Measurements from ENCODE around the gene UBE2Q1.

DNA sequence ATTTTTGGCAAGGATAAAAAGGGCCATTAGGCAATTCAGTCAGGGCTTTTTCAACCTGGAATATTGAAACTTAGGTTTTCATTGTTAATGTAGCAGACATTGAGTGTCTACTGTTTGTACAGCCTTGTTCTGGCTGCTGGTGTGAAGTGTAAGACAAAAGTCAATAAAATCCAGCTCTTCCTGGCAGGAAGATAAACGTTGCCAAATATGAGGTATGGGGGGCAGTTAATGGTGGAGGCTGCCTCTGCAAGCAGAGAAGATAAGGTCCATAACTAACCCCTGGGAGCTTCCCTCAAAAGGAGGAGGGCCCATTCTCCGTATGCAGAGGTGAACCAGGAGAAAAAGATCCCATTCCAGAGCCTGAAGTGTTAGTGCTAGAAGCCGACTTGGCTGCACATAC lies 36.8 kb downstream of the UBE2Q1 start:
- TF ChIP-seq EGR1 (IDR thresholded peaks at IDR 0.05; ENCODE audit: low read depth) (no peak), POLR2AphosphoS5 (IDR thresholded peaks at IDR 0.05; ENCODE audit: low read depth, low read length) (no peak), CEBPB (IDR thresholded peaks at IDR 0.05; ENCODE audit: low read depth) (no peak), MAX (IDR thresholded peaks at IDR 0.05) (no peak), REST (IDR thresholded peaks at IDR 0.05; ENCODE audit: low read depth) (no peak), ATF3 (IDR thresholded peaks at IDR 0.05) (no peak), SRF (IDR thresholded peaks at IDR 0.05; ENCODE audit: low read depth) (no peak), EZH2 (IDR thresholded peaks at IDR 0.05) (no peak), POLR2A (IDR thresholded peaks at IDR 0.05; ENCODE audit: borderline replicate concordance, extremely low read depth, insufficient read depth, insufficient read length) (no peak), RAD21 (IDR thresholded peaks at IDR 0.05; ENCODE audit: low read depth) (no peak), EZH2phosphoT487 (IDR thresholded peaks at IDR 0.05; ENCODE audit: borderline replicate concordance) (no peak), SIN3A (IDR thresholded peaks at IDR 0.05; ENCODE audit: low read depth) (no peak)
- TF ChIP-seq, protein P1, sequence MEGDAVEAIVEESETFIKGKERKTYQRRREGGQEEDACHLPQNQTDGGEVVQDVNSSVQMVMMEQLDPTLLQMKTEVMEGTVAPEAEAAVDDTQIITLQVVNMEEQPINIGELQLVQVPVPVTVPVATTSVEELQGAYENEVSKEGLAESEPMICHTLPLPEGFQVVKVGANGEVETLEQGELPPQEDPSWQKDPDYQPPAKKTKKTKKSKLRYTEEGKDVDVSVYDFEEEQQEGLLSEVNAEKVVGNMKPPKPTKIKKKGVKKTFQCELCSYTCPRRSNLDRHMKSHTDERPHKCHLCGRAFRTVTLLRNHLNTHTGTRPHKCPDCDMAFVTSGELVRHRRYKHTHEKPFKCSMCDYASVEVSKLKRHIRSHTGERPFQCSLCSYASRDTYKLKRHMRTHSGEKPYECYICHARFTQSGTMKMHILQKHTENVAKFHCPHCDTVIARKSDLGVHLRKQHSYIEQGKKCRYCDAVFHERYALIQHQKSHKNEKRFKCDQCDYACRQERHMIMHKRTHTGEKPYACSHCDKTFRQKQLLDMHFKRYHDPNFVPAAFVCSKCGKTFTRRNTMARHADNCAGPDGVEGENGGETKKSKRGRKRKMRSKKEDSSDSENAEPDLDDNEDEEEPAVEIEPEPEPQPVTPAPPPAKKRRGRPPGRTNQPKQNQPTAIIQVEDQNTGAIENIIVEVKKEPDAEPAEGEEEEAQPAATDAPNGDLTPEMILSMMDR (IDR thresholded peaks at IDR 0.05 in 2 of 3, conservative IDR thresholded peaks at IDR 0.05 in 1 of 3; ENCODE audit: borderline replicate concordance in 1 of 3, insufficient read depth in 1 of 3, low read depth in 2 of 3, low read length in 2 of 3): no peak
